Fibroblast of skin of back (primary cell): ENCODE data around the gene PDE8B.
"Not testable (repeated sequence)": the region's sequence is repeated elsewhere in the genome, so short reads cannot be mapped to it uniquely, and the experiment has no call there.

ENCODE experiments used
- DNase-seq: peaks from one replicate; pipeline ENCODE4 v3.0.0-alpha.2; 2013

The PDE8B gene

GRCh38 chr5:77360381-77360780, 149.9 kb downstream of the PDE8B start:
- no peak for DNase-seq

GRCh38 chr5:77360973-77361372, 150.5 kb downstream of the PDE8B start:
- no peak for DNase-seq

GRCh38 chr5:77366717-77367500, 156.4 kb downstream of the PDE8B start:
- no peak for DNase-seq

- DNase-seq: peak; percentile 46
Measured at GRCh38 chr5:77367741-77368140, 157.3 kb downstream of the PDE8B start.

GRCh38 chr5:77368367-77368766, 157.9 kb downstream of the PDE8B start:
- DNase-seq: no peak

GRCh38 chr5:77369566-77369965, 159.1 kb downstream of the PDE8B start:
- DNase-seq: no peak

GRCh38 chr5:77374686-77375085, 164.2 kb downstream of the PDE8B start:
- no peak for DNase-seq

GRCh38 chr5:77376609-77377300, 166.3 kb downstream of the PDE8B start:
- no peak for DNase-seq

GRCh38 chr5:77379558-77380061, 169.1 kb downstream of the PDE8B start:
- no peak for DNase-seq

GRCh38 chr5:77380636-77381035, 170.2 kb downstream of the PDE8B start:
- DNase-seq: no peak

- peak; percentile 39 for DNase-seq
Measured at GRCh38 chr5:77383336-77383735, 172.9 kb downstream of the PDE8B start.

- not testable (repeated sequence) for DNase-seq
Measured at GRCh38 chr5:77386340-77386739, 175.9 kb downstream of the PDE8B start.

- DNase-seq: no peak
Measured at GRCh38 chr5:77389746-77390145, 179.3 kb downstream of the PDE8B start.

GRCh38 chr5:77390221-77390620, 179.7 kb downstream of the PDE8B start:
- no peak for DNase-seq

GRCh38 chr5:77390795-77391194, 180.3 kb downstream of the PDE8B start:
- DNase-seq: peak; percentile 19

- DNase-seq: no peak
Measured at GRCh38 chr5:77391240-77391765, 180.8 kb downstream of the PDE8B start.

GRCh38 chr5:77394064-77394715, 183.7 kb downstream of the PDE8B start:
- no peak for DNase-seq

- DNase-seq: no peak
Measured at GRCh38 chr5:77396017-77396416, 185.5 kb downstream of the PDE8B start.

GRCh38 chr5:77397686-77398292, 187.3 kb downstream of the PDE8B start:
- DNase-seq: peak; percentile 17

- DNase-seq: no peak
Measured at GRCh38 chr5:77398458-77398857, 188.0 kb downstream of the PDE8B start.

- DNase-seq: peak; percentile 21
Measured at GRCh38 chr5:77398896-77399295, 188.4 kb downstream of the PDE8B start.

- peak; percentile 27 for DNase-seq
Measured at GRCh38 chr5:77400645-77401044, 190.2 kb downstream of the PDE8B start.

GRCh38 chr5:77402796-77403195, 192.3 kb downstream of the PDE8B start:
- no peak for DNase-seq
